HG03354 (cell line): ENCODE data around the gene CMC4.

Source experiments
- ATAC-seq: cut with Tn5 transposase; IDR thresholded peaks from one replicate; pipeline ENCODE4 v1.9.1; 2021; ENCODE audit warnings: mild to moderate bottlenecking; ENCODE audit not compliant: unreplicated experiment, poor library complexity, severe bottlenecking

CMC4 gene, protein sequence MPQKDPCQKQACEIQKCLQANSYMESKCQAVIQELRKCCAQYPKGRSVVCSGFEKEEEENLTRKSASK

DNA sequence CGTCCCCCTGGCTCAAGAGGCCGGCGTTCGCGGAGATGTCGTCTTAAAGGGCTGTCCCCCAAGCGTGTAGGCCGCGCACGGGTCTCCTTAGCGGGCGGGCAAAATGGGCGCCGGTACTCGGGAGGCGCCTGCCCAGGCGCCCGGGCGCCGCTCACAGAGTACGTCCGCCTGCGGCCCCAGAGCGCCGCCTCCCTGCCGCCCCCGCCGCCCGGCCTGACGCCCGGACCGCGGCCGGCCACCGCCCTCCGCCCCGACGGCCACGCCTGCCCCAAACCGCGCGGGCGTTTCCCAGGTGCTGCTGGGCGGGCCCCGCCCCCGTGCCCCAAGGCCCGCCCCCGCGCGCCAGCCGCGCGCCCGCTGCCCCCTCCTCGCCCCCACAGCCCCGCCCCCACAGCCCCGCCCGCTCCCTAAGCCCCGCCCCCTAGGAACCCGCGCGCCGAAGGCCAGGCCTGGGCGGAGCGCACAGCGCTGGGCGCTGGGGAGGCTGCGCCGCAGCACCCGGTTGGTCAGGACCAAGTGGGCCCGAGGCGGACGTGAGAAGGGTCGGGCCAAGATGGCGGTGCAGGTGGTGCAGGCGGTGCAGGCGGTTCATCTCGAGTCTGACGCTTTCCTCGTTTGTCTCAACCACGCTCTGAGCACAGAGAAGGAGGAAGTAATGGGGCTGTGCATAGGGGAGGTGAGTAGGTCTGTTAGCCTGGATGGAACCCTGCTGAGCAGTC is at the start of gene CMC4, which contains the start of the genes BRCC3 and MTCP1:
Gene CMC4, minus strand, starts transcription at position 162 of the 719 bp plus-strand sequence. CDS start 7,113 bp downstream, outside the sequence.
Gene BRCC3, plus strand, starts transcription at position 534 of the 719 bp plus-strand sequence. Its CDS starts 20 bp downstream, at position 554.
Gene MTCP1, minus strand, starts transcription at position 162 of the 719 bp plus-strand sequence. CDS start 5,126 bp downstream, outside the sequence.
- ATAC-seq: peak; percentile 84

DNA sequence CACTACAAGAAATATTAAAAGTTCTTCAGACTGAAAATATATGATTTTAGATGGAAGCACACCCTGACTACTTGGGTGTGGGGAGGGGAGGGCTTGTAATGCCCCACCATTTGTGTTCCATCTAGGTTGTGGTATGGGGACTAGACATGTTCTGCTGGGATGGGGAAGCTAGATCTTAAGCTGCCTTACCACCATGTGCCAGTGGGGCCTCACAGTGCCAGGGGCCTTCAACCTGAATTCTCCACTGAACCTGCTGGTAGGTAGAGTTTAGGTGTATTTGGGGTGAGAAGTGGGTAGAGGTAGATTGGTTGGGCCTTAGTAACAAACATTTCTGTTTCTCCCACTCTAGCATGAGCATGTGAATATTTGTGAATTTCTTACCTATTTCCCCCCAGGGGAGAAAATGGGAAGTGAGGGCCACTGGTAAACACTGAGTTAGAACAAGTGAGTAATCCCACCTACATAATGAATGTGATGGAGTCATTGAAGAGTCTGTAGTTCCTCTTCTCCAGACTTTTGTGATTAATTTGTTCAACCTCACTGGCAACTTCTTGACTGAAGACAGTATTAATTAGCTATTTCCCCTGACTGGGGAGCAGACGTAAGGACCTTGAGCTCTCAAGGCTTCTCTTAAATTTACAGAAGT is 44.4 kb upstream of the CMC4 start:
- ATAC-seq: no peak

DNA sequence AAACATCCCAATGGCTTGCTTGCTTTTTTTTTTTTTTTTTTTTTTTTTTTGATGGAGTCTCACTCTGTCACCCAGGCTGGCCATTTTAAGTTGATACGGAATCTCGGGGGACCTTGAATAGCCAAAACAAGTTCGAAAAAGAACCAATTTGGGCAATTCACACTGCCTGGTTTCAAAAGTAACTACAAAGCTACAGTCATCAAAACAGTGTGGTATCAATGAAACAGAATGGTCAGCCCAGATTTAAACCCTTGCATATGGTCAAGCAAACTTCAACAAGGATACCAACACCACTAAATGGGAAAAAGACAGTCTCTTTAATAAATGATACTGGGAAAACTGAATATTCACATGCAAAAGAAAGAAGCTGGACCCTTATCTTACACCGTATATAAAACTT is 42.2 kb upstream of the CMC4 start:
- ATAC-seq: no peak

DNA sequence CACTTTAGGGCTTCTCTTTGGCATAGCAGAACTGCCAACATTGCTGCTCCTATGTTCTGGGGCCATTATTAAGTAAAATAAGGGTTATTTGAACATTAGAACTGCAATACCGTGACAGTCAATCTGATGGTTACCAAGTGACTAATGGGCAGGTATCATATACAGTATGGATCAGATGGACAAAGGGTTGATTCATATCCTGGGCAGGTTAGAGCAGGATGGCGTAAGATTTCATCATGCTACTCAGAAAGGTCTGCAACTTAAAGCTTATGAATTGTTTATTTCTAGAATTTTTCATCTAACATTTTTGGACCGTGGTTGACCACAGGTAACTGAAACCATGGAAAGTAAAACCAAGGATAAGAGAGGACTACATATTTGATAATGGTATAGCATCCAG is 41.2 kb upstream of the CMC4 start:
- no peak for ATAC-seq

DNA sequence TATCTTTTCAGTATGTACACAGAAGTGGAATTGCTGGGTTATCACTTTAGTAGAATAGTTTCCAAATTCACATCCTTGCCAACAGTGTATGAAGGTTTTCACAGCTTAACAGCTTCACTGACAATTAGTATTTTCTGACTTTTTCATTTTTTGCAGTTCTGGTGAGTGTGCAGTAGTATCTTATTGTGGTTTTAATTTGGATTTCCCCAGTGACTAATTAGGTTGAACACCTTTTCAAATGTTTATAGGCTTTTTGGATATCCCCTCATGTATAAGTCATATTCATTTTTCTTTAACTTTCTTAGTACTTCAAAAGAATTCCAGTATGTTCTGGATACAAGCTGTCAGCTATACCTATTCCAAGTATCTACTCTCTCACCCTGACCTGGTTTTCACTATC is 37.5 kb upstream of the CMC4 start:
- ATAC-seq: no peak

DNA sequence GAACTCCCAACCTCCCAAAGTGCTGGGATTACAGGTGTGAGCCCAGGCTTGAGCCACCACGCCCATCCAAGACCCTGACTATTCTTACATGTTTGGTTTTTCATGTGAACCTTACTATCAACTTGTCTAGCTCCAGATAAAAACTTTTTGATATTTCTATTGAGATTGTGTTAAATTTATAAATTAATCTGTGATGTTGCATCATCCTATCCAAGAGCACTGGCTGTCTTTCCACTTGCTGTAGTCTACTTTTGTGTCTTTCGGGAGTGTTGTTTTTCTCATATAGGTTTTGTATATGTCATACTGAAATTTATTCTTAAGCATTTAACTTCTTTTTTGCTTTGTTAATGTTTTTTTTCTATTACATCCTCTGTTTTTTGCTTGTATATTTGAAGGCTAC is 35.0 kb upstream of the CMC4 start:
- no peak for ATAC-seq

DNA sequence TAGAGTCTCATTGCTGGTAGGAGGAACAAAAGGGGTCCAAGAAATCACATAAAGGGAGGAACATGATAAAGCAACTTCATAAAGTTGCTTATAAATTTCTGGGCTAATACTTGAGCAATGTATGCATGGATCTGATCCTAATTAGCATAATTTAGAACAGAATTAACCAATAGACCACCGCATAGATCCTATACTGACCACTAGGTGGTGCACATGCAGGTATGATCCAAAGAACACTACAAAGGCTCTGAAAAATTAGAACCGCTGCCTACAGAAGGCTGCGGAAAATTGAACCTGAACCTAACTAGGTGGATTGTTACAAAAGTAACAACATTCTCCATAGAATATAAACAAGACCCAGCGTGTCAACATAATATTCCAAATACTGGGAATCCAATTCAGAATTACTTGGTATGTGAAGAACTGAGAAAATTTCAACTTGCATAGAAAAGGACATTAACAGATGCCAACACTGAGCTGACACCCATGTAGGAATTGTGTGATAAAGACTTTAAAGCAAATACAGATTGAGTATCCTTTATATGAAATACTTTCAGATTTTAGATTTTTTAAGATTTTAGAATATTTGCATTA is 23.6 kb upstream of the CMC4 start:
- peak; percentile 93 for ATAC-seq

DNA sequence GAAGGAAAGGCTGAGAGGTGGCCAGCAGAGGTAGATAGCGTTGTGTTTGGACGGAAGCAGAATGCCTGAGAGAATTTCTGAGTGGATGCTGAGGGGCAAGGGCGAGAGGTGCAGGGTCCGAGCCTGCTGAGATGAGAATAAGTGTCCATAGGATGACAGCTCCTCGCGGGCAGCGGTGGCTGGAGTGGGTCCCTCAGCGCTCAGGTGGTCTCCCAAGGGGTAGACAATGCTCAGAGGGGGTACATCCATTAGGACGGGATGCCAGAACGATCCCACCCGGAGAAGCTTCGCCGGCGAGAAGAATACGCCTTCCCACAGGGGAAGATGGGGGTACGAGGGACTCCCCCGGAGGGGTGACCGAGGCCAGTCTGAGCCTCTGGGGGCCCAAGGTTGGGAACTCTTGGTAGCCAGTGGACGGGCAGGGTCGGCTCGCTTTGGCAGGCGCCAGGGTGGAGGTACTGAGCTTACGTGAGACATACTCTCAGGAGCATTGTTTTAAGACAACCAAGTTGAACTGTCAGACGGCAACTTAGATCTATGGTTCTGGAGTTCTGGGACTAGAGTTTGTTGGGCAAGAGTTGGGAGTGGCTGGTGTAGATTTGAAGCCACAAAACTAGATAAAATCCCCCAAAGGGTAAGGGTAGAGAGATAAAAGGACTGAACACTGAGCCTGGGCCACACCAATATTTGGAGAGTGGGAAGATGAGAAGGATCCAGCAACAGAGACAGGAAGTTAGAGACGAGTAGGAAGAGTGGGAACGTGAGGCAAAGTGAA is 16.2 kb upstream of the CMC4 start:
- ATAC-seq: no peak

DNA sequence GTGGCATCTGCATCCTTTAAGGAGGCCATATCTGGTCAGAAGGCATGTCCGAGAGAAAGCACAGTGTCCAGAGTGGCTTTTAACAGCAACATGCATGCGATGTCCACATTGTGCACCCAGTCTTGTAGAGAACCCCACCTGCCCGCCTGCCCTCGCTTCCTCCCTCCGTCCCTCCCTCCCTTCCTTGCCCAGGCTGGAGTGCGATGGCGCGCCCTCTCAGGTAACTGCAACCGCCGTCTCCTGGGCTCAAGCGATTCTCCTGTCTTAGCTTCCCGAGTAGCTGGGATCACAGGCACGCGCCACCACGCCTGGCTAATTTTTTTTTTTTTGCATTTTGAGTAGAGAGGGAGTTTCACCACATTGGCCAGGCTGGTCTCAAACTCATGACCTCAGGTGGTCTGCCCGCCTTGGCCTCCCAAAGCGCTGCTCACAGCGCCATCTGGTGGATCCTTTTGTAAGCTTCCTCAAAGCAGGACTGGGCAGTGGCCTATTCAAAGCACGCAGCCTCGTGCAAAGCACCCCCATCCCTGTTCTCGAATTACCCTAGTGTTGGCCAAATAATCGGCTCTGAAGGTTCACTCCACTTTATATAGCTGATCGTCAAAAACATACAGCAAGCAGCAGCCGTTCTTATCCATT is 15.4 kb upstream of the CMC4 start:
- ATAC-seq: no peak

DNA sequence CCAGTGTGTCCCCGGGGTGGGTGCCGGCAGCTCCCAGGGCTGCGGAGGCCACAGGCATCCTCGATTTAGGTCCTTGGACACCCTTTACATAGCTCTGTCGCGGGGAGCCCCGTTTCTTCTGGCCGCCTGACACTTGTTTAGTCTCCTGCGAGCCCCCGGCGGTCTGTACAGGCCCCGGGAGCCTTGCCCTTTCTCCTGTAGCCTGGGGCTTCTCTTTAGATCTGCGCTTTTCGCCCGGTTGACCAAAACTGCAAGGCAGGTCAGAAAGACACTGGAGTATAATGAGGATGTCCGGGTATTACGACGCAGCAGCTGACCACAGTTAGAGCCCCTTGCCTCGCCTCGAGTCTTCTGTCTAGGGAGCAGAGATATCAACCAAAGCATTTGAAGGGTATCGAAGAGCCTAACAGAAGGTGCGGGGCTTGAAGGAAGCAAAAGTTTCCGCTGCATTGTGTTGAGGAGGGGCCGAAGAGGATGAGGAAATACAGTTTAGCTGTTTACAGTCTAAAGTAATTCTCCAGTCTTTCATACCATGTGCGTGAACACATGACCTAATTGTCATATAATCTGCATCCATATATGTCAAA is 851 bp upstream of the CMC4 start:
- peak; percentile 19 for ATAC-seq

DNA sequence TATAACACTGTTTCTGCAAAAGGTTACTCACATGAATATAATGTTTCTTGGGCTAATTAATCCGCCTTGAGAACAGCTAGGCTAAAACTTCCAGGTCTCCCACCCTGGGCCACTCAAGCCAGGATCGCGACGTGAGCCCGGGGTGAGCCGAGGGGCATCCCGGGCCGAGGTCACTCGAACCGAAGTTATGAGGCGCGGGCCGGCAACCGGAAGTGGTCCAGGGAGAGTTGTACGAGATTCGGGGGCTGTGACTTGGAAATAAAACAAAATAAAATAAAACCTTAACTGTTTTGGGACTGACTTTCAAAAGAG is 317 bp downstream of the CMC4 start:
- peak; percentile 25 for ATAC-seq

DNA sequence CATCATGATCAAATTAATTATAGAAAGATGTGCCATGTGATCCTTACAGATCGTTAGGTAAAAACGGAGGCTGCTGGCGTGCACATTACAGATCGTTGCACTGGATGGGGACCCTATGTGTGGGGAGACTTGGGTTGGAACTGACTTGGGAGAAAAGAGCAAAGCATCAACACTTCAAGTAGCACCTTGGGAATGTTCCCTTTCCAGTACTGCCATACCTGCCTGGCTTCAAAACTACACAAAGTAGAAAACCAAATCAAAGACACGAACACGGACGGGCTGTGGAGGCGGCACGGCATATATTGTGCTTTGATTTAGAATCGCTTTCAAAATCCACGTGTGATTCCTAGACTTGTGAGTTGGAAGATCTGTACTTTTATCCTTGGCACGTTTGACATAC is 898 bp downstream of the CMC4 start:
- no peak for ATAC-seq

DNA sequence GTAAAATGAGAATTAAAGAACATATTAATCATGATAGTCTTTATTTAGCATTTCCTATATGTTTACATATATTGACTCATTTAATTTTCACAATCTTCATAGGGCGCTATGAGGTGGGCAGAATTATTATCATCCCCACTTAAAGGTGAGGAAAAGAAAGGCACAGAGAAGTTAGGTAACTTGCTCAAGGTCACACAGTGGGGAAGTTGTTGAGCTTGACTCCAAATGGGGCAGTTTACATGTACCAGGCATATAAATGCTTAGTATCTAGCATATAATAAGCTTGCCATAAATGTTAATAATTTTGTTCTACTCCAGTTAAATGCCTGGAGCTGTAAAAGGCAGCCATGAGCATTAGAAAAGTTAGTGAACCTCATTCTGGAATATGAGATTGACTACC is 1.5 kb downstream of the CMC4 start:
- no peak for ATAC-seq

DNA sequence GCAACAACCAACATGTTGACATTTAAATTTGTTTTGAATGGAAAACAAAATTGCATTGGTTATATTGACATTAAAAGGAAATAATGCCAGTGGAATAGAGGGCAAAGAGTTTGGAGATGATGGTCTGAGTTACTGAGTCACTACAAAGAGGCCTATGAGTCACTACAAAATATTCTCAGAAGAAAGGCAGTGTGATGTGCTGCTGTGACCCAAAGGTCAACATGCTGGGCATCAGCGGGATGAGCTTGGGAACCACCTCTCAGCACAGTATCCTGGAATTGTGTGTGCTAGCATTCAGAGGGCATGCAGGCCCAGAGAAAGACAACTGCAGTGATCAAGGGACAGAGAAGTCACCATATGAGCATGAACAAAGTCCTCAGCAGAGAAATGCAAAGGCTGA is 2.8 kb downstream of the CMC4 start:
- no peak for ATAC-seq

DNA sequence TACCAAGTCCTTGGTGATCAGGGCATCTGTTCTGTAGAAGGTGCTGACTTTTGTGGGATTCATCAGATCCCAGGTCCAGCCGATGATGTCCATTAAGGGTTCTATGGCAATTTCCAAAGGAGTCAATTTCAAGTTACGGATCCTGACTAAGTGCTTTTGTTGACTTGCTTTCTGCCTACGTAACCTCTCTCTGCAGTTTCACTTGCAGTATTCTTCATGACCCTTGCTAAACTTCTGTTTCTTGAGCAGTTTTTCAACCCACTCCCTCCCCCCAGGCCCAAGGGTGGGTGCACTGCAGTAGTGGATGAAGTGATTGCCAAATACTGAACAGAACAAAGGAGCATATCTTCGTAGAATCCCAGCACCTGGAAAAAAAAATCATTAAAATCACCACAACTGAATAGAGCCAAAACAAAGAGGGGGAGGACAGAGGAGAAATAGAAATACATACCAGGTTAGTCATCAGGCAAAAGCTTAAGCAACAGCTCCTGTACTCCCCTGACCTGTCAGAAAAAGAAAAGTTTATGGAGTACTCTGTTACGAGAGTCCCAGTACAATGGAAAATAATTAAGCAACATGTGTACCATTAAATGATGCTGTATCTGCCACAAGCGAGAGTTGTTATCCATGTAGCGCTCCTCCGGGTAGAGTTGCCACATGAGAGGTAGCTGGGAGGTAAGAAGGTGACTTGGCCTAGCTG is 5.8 kb downstream of the CMC4 start:
- no peak for ATAC-seq

DNA sequence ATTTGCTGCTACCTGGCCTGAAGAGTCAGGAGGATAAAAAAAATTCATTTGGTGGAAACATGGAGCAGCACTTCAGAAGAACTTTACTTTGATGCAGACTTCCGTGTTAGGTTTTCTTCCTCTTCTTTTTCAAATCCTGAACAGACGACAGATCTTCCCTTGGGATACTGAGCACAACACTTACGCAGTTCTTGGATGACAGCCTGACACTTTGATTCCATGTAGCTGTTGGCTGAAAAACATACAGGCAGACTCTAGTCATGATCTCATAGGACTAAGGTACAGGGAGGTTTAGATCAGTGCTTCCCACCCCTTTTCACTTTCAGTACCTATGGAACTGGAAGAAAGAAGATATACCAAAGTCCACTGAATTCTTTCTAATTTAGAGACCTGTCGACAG is 9.2 kb downstream of the CMC4 start:
- no peak for ATAC-seq

DNA sequence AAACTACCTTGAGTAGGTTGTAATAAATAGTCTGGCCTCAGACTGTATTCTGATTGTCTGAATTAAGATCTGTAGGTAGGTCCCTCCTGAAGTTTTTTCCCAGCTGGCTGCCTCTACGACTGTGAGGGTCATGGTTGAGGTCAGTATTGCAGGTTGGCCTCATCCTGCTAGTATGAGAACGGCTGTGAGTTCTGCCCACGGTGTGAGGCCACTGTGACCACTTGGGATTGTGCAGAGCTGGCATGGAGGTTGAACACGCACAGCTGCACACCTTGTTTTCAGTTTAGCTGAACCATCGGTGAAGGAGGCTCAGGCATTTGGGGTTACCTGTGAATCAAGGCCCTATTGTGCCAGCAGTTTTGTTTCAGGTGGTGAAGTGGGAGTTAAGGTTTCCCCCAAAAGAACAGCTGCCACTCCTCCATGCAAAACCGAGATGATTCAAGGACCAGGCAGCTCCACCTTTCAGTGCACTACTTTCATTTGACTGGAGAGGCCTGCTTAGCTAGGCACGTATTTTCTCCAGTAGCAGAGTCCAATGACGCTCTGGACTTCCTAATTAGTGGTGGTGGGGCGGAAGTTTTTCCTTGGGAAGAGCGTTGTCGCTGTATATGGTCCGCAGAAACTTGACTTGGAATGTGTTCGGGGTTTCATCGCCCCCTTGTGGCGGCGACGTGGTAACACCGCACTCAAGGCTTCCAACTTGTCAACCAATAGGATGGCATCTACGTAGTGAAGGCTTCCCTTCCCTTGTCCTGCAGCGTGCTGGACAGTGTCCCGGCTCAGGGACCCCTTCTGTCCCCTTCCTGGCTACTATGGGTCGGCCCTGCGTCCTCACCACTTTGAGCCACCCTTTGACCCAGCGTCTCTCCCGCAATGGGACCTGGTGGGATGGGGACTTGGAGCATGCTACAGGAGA is 13.8 kb downstream of the CMC4 start:
- peak; percentile 89 for ATAC-seq

DNA sequence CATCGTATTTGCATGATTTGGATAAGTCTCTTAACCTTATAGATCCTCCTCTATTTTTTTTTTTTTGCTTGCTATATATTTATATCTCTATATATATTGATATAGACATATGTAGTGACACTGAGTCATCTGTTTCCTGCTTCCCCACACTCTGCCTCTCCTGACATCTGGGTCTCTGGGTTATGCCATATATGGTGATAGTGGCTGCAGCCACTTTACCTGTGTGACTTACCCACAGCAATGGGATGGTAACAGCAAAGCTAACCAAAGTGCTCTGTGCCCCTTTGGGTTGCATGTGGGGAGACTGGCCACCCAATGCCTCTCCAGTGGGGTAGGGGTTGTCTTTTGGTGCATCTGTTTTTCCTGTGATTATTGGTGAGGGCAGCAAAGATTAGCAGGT is 14.5 kb downstream of the CMC4 start:
- ATAC-seq: no peak
